ENCODE measurements around the gene ALG5. TPM values are rescaled to one million over a fixed set of nuclear protein-coding genes. Genes with fewer than 3 reads are reported as not detected.

The ALG5 gene
- polyA plus RNA-seq, 1 of the 3 experiments (the other 2 are of a cell fraction) = 24.2 TPM

DNA sequence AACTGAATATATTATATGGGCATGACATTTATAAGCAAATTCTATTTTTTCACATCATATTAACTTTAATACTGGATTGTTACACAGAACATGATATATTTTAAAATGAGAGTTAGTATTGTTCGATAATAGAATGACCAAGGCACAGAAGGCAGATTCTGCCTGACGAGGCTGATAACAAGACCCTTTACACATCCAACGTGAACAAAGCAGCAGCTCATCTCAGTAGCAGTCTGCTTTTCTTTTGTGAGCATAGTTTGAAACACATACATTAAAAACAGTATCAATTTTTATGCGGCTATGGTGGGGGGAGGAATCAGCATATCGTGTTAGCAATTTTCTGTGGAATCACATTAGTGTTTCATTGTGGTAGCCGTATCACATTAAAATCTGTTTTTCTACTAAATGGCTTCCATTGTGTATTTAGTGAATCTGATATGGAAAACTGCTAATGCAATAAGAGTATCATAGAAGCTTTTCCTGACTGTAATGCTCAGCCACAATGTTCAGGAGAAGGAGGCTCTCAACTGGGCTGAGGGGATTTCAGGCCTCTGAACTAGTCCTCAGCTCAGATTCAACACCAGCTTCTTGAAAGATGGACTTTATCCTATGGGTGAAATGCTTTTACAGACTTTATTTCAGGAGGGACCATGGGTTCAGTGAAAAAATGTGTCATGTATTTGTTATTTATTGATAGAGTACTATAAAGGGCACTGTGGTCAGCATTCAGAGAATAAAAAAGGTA lies 83.1 kb downstream of the ALG5 start:
- Histone ChIP-seq H2AFZ (ENCODE audit: low read depth) (peak overlapping the region; percentile 26; the same call in 1 of the 2 replicates), H3K9me2 (no peaks in the 10 kb centered on the region), H3F3A (replicated peaks; ENCODE audit: insufficient read depth) (peaks cover 17% of the 10 kb centered on the region), H3K9ac (peak overlapping the region; percentile 83; the same call in 1 of the 2 replicates), H3K27me3 (ENCODE audit: insufficient read depth) (no peaks in the 10 kb centered on the region), H4K20me1 (ENCODE audit: insufficient read depth) (no peaks in the 10 kb centered on the region), H3K4me1 (ENCODE audit: control insufficient read depth in 1 of 2, insufficient read depth in 2 of 2, low read depth in 1 of 2, low read length in 1 of 2) (peaks cover 41 to 43% of the 10 kb centered on the region in 2 experiments; a peak in 3 of 4 replicates), H3K79me2 (ENCODE audit: insufficient read depth) (peaks cover 78% of the 10 kb centered on the region), H3K4me3 (ENCODE audit: low read depth in 2 of 2, low read length in 1 of 2) (peak overlapping the region; percentile 9 to 95; a peak in 2 of 4 replicates), H3K27ac (ENCODE audit: low read depth in 2 of 2, low read length in 1 of 2) (peak overlapping the region; percentile 84 to 96), H3K9me3 (no peaks in the 10 kb centered on the region), H3K36me3 (replicated peaks in 1 of 2; ENCODE audit: control insufficient read depth in 1 of 2, insufficient read depth in 2 of 2, low read length in 1 of 2) (no peaks in the 10 kb centered on the region), H3K4me2 (peak overlapping the region; percentile 83)
- DNase-seq = peak; percentile 64
- TF ChIP-seq FOXJ3 (CRISPR knock-in tag; IDR thresholded peaks at IDR 0.05) (no peak), RAD21 (IDR thresholded peaks at IDR 0.05; ENCODE audit: low read length) (peak; percentile 22; the same call in 1 of the 2 replicates), RCOR1 (IDR thresholded peaks at IDR 0.05; ENCODE audit: low read length) (peak; percentile 57; the same call in 1 of the 2 replicates), EP300 (IDR thresholded peaks at IDR 0.05; ENCODE audit: borderline replicate concordance in 1 of 2, low read depth in 1 of 2, low read length in 1 of 2) (peak in 1 of 2 experiments; percentile 68; a peak in 1 of 4 replicates), FOSL2 (IDR thresholded peaks at IDR 0.05; ENCODE audit: borderline replicate concordance, low read depth) (no peak), GATA2 (CRISPR knock-in tag; IDR thresholded peaks at IDR 0.05) (peak; percentile 94), ELF1 (IDR thresholded peaks at IDR 0.05) (no peak), RFX5 (IDR thresholded peaks at IDR 0.05; ENCODE audit: low read length) (peak; percentile 55; the same call in 1 of the 2 replicates), SMC3 (IDR thresholded peaks at IDR 0.05; ENCODE audit: low read depth, low read length) (no peak), CHD2 (IDR thresholded peaks at IDR 0.05; ENCODE audit: low read length, partially characterized antibody) (peak; percentile 69), MEF2A (IDR thresholded peaks at IDR 0.05; ENCODE audit: borderline replicate concordance, low read depth) (no peak), NFIC (IDR thresholded peaks at IDR 0.05; ENCODE audit: borderline replicate concordance) (no peak), MXI1 (IDR thresholded peaks at IDR 0.05; ENCODE audit: low read depth, low read length) (peak; percentile 43; the same call in 1 of the 2 replicates)
- TF ChIP-seq, protein P1, sequence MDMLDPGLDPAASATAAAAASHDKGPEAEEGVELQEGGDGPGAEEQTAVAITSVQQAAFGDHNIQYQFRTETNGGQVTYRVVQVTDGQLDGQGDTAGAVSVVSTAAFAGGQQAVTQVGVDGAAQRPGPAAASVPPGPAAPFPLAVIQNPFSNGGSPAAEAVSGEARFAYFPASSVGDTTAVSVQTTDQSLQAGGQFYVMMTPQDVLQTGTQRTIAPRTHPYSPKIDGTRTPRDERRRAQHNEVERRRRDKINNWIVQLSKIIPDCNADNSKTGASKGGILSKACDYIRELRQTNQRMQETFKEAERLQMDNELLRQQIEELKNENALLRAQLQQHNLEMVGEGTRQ (IDR thresholded peaks at IDR 0.05; ENCODE audit: borderline replicate concordance, low read depth, low read length) = no peak
- TF ChIP-seq, protein P2, sequence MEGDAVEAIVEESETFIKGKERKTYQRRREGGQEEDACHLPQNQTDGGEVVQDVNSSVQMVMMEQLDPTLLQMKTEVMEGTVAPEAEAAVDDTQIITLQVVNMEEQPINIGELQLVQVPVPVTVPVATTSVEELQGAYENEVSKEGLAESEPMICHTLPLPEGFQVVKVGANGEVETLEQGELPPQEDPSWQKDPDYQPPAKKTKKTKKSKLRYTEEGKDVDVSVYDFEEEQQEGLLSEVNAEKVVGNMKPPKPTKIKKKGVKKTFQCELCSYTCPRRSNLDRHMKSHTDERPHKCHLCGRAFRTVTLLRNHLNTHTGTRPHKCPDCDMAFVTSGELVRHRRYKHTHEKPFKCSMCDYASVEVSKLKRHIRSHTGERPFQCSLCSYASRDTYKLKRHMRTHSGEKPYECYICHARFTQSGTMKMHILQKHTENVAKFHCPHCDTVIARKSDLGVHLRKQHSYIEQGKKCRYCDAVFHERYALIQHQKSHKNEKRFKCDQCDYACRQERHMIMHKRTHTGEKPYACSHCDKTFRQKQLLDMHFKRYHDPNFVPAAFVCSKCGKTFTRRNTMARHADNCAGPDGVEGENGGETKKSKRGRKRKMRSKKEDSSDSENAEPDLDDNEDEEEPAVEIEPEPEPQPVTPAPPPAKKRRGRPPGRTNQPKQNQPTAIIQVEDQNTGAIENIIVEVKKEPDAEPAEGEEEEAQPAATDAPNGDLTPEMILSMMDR (IDR thresholded peaks at IDR 0.05) = no peak
- WGBS (ENCODE audit: low lambda C conversion rate) = 35% methylated on average over 6 of the region's 6 CpGs
- CTCF ChIA-PET = interaction anchor here (0.9 to 2.4 kb wide), 7 partner anchors 16 to 83 kb away, joined by 3 to 8 read pairs (median 3); partner anchors contain the start of gene ALG5
- POLR2A ChIA-PET = interaction anchor here (0.6 to 1.2 kb wide), 2 partner anchors 84 to 141 kb away, joined by 3 to 5 read pairs; partner anchors contain the start of gene ALG5

All from SK-N-SH (cell line).